ENCODE measurements around the gene TOR2A.

- TF ChIP-seq CTCF (IDR thresholded peaks at IDR 0.05) (no peak), POLR2A (IDR thresholded peaks at IDR 0.05) (no peak)
Observed at GRCh38 chr9:127694890-127695720, 40.0 kb downstream of the TOR2A start.

Measured in breast epithelium (tissue), 3 donors.